HG03442 (cell line): ENCODE data around the gene SLC39A1.

Source experiments
- ATAC-seq: cut with Tn5 transposase; IDR thresholded peaks from one replicate; pipeline ENCODE4 v1.9.1; 2021; ENCODE audit warnings: mild to moderate bottlenecking, moderate library complexity; ENCODE audit not compliant: unreplicated experiment

SLC39A1 gene

GRCh38 chr1:153977250-153978240 lies 14.2 kb upstream of the SLC39A1 start, which contains the start of gene JTB:
Gene JTB (minus strand): TSS chr1:153977674. CDS start chr1:153977252, 422 bp downstream.
- peak; percentile 72 for ATAC-seq

GRCh38 chr1:153976819-153977249 lies 13.5 kb upstream of the SLC39A1 start:
- no peak for ATAC-seq

- no peak for ATAC-seq
Observed at GRCh38 chr1:153973525-153973924, 10.2 kb upstream of the SLC39A1 start.

- ATAC-seq, result no peak
Observed at GRCh38 chr1:153973071-153973470, 9.7 kb upstream of the SLC39A1 start.

GRCh38 chr1:153970346-153970745 lies 7.0 kb upstream of the SLC39A1 start:
- no peak for ATAC-seq

- ATAC-seq, result no peak
Observed at GRCh38 chr1:153968972-153969371, 5.6 kb upstream of the SLC39A1 start.

- no peak for ATAC-seq
Observed at GRCh38 chr1:153968408-153968807, 5.1 kb upstream of the SLC39A1 start.

- ATAC-seq, result no peak
Observed at GRCh38 chr1:153968000-153968363, 4.6 kb upstream of the SLC39A1 start.

GRCh38 chr1:153967107-153967999 lies 4.0 kb upstream of the SLC39A1 start, which contains the start of gene CREB3L4:
Gene CREB3L4 (plus strand): TSS chr1:153967902. CDS start chr1:153968526, 624 bp downstream.
- ATAC-seq, result peak; percentile 63

- ATAC-seq, result no peak
Observed at GRCh38 chr1:153963850-153964331, 554 bp upstream of the SLC39A1 start.

- ATAC-seq, result no peak
Observed at GRCh38 chr1:153962088-153963029, 978 bp downstream of the SLC39A1 start.

- no peak for ATAC-seq
Observed at GRCh38 chr1:153961421-153961820, 1.9 kb downstream of the SLC39A1 start.

GRCh38 chr1:153960206-153960605 lies 3.1 kb downstream of the SLC39A1 start:
- ATAC-seq, result no peak

GRCh38 chr1:153959454-153959853 lies 3.9 kb downstream of the SLC39A1 start:
- ATAC-seq, result no peak

- no peak for ATAC-seq
Observed at GRCh38 chr1:153958961-153959260, 4.4 kb downstream of the SLC39A1 start.

- peak; percentile 73 for ATAC-seq
Observed at GRCh38 chr1:153958111-153958960, 5.0 kb downstream of the SLC39A1 start, which contains the start of gene CRTC2. Gene CRTC2 (minus strand): TSS chr1:153958612. CDS start chr1:153958497, 115 bp downstream.

- ATAC-seq, result peak; percentile 5
Observed at GRCh38 chr1:153957744-153958110, 5.6 kb downstream of the SLC39A1 start.

GRCh38 chr1:153956997-153957715 lies 6.2 kb downstream of the SLC39A1 start:
- no peak for ATAC-seq

- no peak for ATAC-seq
Observed at GRCh38 chr1:153954826-153955225, 8.5 kb downstream of the SLC39A1 start.
